Hepatocyte (in vitro differentiated cells): ENCODE results near the gene RABL6. TPM values are rescaled to one million over a fixed set of nuclear protein-coding genes. Genes with fewer than 3 reads are reported as not detected.

ENCODE experiments used
- DNase-seq: peaks from one replicate; pipeline ENCODE4 v3.0.0-alpha.2; 2016; ENCODE audit warnings: low spot score
- H2AFZ ChIP-seq: fragments of 200-600 bp; sonication (generic); 2 replicates; pipeline ENCODE4 v1.6.0; 2016; ENCODE audit warnings: antibody characterized with exemption, mild to moderate bottlenecking
- H3K27ac ChIP-seq: fragments of 200-600 bp; sonication (generic); 2 replicates; pipeline ENCODE4 v1.5.1; 2016; ENCODE audit warnings: mild to moderate bottlenecking
- H3K27me3 ChIP-seq: fragments of 200-600 bp; sonication (generic); 2 replicates; pipeline ENCODE4 v1.6.1; 2016
- H3K36me3 ChIP-seq: fragments of 200-600 bp; sonication (generic); replicated peaks from 2 replicates; pipeline ENCODE4 v1.5.1; 2016; ENCODE audit warnings: low read depth; ENCODE audit not compliant: insufficient read depth
- H3K4me1 ChIP-seq: fragments of 200-600 bp; sonication (generic); 2 replicates; pipeline ENCODE4 v1.5.1; 2016; ENCODE audit warnings: mild to moderate bottlenecking, moderate library complexity; ENCODE audit not compliant: insufficient read depth
- H3K4me2 ChIP-seq: fragments of 200-600 bp; sonication (generic); 2 replicates; pipeline ENCODE4 v1.6.0; 2016
- H3K4me3 ChIP-seq: fragments of 200-600 bp; sonication (generic); 2 replicates; pipeline ENCODE4 v1.5.1; 2016; ENCODE audit warnings: mild to moderate bottlenecking
- H3K79me2 ChIP-seq: fragments of 200-600 bp; sonication (generic); 2 replicates; pipeline ENCODE4 v1.6.0; 2017; ENCODE audit warnings: mild to moderate bottlenecking
- H3K9me2 ChIP-seq: fragments of 200-600 bp; sonication (generic); replicated peaks from 2 replicates; pipeline ENCODE4 v1.6.0; 2017; ENCODE audit warnings: mild to moderate bottlenecking; ENCODE audit not compliant: insufficient read depth
- H3K9me3 ChIP-seq: fragments of 200-600 bp; sonication (generic); 2 replicates; pipeline ENCODE4 v1.5.1; 2016; ENCODE audit warnings: low read depth, mild to moderate bottlenecking
- H4K20me1 ChIP-seq: fragments of 200-600 bp; sonication (generic); 2 replicates; pipeline ENCODE4 v1.6.0; 2016; ENCODE audit warnings: mild to moderate bottlenecking; ENCODE audit not compliant: insufficient read depth, poor library complexity, severe bottlenecking
- EZH2 ChIP-seq: fragments of 200-600 bp; sonication (generic); IDR thresholded peaks from 2 replicates; pipeline ENCODE4 v1.6.1; 2016; ENCODE audit warnings: antibody characterized with exemption, mild to moderate bottlenecking, borderline replicate concordance
- EZH2phosphoT487 ChIP-seq: fragments of 200-600 bp; sonication (generic); IDR thresholded peaks from one replicate; pipeline ENCODE4 v1.6.1; 2018; ENCODE audit warnings: antibody characterized with exemption, mild to moderate bottlenecking, low read depth, moderate library complexity; ENCODE audit not compliant: unreplicated experiment, severe bottlenecking
- WGBS: methylation state at CpG from one replicate; pipeline ENCODE4 v1.1.6; 2016; ENCODE audit warnings: low lambda C conversion rate; ENCODE audit errors: missing lambda C conversion rate; 5-methylcytosine and 5-hydroxymethylcytosine counted together
- polyA plus RNA-seq: library from polyadenylated mRNA; unstranded; fragments of >200 nt; fragmentation: Nextera tagmentation; extraction: Ambion mirVana; gene quantifications from 2 replicates; pipeline ENCODE4 v1.2.1, GENCODE V29; 2016
- total RNA-seq: library from RNA; depleted of rRNA; stranded (reverse); fragments of >200 nt; gene quantifications from 2 replicates; pipeline ENCODE4 v1.2.3, GENCODE V29; 2014
- TF ChIP-seq, protein P1 (sequence below): fragments of 200-600 bp; sonication (generic); IDR thresholded peaks from 2 replicates; pipeline ENCODE4 v1.5.1; 2016; ENCODE audit warnings: antibody characterized with exemption, mild to moderate bottlenecking; ENCODE audit not compliant: poor library complexity

RABL6 gene
- total and polyA plus RNA-seq, 2 experiments from 2014 or later = 72.3 to 103 TPM

DNA sequence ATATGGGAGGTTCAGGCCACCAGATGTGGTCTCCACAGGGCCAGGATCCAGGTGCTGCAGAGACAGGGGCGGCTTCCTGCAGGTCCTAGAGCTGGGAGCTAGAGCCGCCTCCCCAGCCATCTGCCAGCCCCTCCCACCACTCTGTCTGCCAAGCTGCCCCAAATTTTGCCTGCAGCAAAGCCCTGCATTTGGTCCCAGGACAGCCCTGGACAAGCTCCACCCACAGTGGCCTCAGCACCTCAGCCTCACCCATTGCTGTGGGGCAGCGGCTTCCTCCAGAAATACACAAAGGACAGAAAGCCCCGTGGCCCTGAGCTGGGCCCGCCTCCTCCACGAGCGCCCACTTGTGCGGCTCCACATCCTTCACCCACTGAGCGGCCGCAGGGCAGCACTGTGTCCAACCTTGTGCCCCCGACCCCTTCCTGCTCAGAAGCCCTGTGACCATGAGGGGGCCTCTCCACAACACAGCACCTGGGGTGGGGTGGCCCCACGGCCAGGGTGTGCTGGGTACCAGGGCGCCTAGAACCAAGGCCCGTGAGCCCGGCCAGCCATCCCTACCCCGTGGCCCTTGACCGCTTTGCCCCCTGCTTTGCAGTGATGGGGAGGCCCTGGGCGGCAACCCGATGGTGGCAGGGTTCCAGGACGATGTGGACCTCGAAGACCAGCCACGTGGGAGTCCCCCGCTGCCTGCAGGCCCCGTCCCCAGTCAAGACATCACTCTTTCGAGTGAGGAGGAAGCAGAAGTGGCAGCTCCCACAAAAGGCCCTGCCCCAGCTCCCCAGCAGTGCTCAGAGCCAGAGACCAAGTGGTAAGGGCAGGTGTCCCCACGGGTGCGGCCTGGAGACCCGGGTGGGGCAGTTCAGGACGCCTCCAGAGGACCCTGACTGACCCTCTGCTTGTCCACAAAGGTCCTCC, 30.8 kb downstream of the RABL6 start:
- WGBS = 95% methylated on average over 26 of the region's 29 CpGs
- H3K4me2 ChIP-seq = no peak overlapping the region
- H4K20me1 ChIP-seq = peaks cover 5% of the 10 kb centered on the region
- H3K4me1 ChIP-seq = peaks cover 37% of the 10 kb centered on the region
- no peak overlapping the region for H2AFZ ChIP-seq
- no peaks in the 10 kb centered on the region for H3K9me2 ChIP-seq
- no peaks in the 10 kb centered on the region for H3K27me3 ChIP-seq
- TF ChIP-seq EZH2 = no peak
- TF ChIP-seq, protein P1, sequence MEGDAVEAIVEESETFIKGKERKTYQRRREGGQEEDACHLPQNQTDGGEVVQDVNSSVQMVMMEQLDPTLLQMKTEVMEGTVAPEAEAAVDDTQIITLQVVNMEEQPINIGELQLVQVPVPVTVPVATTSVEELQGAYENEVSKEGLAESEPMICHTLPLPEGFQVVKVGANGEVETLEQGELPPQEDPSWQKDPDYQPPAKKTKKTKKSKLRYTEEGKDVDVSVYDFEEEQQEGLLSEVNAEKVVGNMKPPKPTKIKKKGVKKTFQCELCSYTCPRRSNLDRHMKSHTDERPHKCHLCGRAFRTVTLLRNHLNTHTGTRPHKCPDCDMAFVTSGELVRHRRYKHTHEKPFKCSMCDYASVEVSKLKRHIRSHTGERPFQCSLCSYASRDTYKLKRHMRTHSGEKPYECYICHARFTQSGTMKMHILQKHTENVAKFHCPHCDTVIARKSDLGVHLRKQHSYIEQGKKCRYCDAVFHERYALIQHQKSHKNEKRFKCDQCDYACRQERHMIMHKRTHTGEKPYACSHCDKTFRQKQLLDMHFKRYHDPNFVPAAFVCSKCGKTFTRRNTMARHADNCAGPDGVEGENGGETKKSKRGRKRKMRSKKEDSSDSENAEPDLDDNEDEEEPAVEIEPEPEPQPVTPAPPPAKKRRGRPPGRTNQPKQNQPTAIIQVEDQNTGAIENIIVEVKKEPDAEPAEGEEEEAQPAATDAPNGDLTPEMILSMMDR = no peak
- TF ChIP-seq EZH2phosphoT487 = no peak
- no peaks in the 10 kb centered on the region for H3K79me2 ChIP-seq
- no peaks in the 10 kb centered on the region for H3K36me3 ChIP-seq
- no peak for DNase-seq
- H3K9me3 ChIP-seq = no peaks in the 10 kb centered on the region
- H3K27ac ChIP-seq = no peak overlapping the region
- H3K4me3 ChIP-seq = no peak overlapping the region

DNA sequence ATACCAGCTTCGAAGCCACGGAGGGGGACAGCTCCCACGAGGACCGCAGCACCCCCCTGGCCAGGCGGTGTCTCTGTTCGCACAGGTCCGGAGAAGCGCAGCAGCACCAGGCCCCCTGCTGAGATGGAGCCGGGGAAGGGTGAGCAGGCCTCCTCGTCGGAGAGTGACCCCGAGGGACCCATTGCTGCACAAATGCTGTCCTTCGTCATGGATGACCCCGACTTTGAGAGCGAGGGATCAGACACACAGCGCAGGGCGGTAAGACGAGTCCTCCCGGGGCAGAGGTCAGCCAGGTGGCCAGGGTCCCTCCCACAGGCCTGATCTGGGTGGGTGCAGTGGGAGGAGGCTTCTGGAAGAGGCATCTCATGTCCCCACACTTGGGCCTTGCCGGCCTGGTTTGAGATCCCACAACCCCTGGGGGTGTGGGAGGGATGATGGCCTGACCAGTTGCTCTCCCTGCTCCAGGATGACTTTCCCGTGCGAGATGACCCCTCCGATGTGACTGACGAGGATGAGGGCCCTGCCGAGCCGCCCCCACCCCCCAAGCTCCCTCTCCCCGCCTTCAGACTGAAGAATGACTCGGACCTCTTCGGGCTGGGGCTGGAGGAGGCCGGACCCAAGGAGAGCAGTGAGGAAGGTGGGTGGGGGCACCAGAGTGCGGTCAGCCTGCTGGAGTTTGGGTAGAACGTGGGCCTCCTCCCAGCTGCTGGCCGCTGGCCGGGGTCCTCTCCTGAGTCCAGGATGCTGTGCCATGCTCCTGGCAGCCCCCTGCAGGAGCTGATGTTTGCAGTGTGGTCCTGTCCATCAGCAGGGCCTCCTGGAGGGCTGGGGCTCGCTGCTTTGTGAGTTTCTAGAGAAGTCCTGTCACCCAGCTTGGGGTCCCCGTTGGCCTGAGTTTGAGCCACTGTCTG, 31.7 kb downstream of the RABL6 start:
- peaks cover 5% of the 10 kb centered on the region for H4K20me1 ChIP-seq
- no peaks in the 10 kb centered on the region for H3K9me2 ChIP-seq
- H3K27me3 ChIP-seq = no peaks in the 10 kb centered on the region
- no peak for DNase-seq
- H3K9me3 ChIP-seq = no peaks in the 10 kb centered on the region
- no peak overlapping the region for H2AFZ ChIP-seq
- no peak overlapping the region for H3K4me2 ChIP-seq
- peak overlapping the region; percentile 84 for H3K27ac ChIP-seq
- H3K4me3 ChIP-seq = no peak overlapping the region
- 89% methylated on average over 35 of the region's 36 CpGs for WGBS
- TF ChIP-seq, protein P1 = no peak
- no peak for TF ChIP-seq EZH2phosphoT487
- no peak for TF ChIP-seq EZH2
- peaks cover 37% of the 10 kb centered on the region for H3K4me1 ChIP-seq
- no peaks in the 10 kb centered on the region for H3K79me2 ChIP-seq
- no peaks in the 10 kb centered on the region for H3K36me3 ChIP-seq

DNA sequence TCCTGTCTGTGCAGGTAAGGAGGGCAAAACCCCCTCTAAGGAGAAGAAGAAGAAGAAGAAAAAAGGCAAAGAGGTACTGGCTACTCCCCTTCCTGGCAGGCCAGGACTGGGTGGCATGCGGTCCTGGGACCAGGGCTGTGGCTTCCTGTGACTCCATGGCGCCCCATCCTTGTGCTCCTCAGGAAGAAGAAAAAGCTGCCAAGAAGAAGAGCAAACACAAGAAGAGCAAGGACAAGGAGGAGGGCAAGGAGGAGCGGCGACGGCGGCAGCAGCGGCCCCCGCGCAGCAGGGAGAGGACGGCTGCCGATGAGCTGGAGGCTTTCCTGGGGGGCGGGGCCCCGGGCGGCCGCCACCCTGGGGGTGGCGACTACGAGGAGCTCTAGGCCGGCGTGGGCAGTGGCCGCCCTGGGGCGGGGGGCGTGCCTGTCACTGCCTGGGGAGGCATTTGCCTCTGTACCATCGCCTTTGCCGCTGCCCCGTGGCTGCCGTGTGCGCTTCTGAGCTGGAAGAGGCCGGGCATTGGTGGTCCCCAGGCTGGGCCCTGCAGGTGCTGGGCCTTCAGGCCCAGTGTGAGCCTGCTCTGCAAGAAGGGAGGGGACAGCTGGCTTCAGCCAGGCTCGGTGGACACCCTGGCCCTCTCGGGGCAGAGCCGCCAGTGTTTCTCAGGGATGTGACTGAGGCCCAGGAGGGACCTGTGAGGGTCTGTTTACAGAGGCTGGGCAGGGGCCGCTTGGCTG, 32.6 kb downstream of the RABL6 start:
- peaks cover 37% of the 10 kb centered on the region for H3K4me1 ChIP-seq
- peak overlapping the region; percentile 84 for H3K27ac ChIP-seq
- peaks cover 5% of the 10 kb centered on the region for H4K20me1 ChIP-seq
- no peaks in the 10 kb centered on the region for H3K9me3 ChIP-seq
- 82% methylated on average over 15 of the region's 32 CpGs for WGBS
- no peaks in the 10 kb centered on the region for H3K9me2 ChIP-seq
- H3K4me3 ChIP-seq = no peak overlapping the region
- TF ChIP-seq EZH2 (no peak), EZH2phosphoT487 (no peak)
- TF ChIP-seq, protein P1 = no peak
- no peak overlapping the region for H2AFZ ChIP-seq
- H3K27me3 ChIP-seq = no peaks in the 10 kb centered on the region
- H3K36me3 ChIP-seq = no peaks in the 10 kb centered on the region
- H3K79me2 ChIP-seq = no peaks in the 10 kb centered on the region
- peak; percentile 48 for DNase-seq
- H3K4me2 ChIP-seq = peak overlapping the region; percentile 27
